DMS79 (cell line): ENCODE results near the gene SERPINA12.
"Not testable (repeated sequence)": the region's sequence is repeated elsewhere in the genome, so short reads cannot be mapped to it uniquely, and the experiment has no call there.

Experiments
- DNase-seq: peaks from one replicate; lab custom pipeline; 2025; lab: John Stamatoyannopoulos, UW

SERPINA12 gene

DNA sequence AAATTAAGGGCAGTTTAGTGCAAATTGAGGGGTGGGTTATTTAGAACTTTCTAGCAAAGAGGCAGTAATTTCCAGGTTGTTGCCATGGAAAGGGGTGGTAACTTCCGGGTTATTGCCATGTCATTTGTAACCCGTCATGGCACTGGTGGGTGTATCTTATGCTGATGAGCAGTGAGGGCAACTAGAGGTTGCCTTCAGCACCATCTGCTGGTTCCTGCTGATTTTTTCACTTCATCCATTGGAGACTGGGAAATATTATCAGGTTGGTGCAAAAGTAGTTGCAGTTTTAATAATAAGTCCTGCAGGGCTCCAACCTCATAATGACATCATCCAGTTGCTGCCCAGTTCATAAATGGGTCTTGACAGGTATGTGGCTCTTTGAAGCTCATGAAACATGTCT, 27.6 kb upstream of the SERPINA12 start:
- no peak for DNase-seq

DNA sequence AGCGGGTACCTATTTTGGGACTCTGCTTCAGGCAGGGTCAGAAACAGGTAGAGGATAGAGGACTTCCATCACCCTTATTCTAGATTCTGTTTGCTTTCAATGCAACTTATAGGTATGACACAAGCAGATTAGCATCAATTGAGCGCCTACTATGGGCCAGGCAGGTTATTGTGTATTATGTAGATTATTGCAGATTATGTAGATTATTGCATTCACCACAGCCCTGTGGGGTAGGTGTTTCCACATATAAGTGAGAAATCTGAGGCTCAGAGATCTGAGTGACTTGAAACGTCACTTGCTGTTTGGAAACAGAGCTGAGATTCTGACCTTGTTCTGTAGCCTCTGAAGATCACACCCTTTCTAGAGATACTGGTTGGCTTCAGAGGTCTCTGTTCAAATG, 26.2 kb upstream of the SERPINA12 start:
- no peak for DNase-seq

DNA sequence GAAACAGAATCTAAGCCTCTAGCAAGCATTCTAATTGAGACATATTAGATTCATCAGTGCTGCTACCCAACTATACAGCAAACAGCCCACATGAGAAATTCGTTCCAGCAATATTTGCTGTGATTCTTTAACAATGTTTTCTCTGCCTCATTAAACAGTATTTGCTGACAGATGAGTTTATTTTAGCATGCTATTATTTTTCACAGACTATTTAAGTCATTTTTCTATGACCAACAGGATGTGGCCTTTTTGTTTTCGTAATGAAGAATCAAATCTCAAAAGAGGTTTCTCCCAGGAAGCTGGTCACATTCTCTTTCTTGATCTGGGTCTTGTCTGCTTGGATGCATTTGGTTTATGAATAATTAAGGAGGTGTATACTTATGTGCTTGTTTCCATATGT, 23.2 kb upstream of the SERPINA12 start:
- DNase-seq, result no peak

DNA sequence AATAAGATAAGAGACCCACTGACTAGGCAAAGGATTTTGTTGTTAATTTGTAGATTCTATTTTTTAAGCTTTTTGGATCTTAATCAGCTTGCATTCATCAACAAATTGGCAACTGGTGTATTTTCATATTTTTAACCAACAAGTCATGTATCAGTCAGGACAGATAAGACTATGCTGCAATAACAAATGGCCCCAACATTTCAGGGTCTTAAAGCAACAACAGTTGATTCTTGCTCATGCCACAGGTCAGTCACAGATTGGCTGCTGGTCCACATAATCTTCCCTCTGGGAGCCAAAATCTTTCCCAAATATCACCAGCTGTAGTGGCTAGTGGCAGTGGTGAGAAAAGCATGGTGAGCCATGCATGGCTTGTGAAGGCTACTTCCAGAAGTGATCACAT, 21.9 kb upstream of the SERPINA12 start:
- no peak for DNase-seq

DNA sequence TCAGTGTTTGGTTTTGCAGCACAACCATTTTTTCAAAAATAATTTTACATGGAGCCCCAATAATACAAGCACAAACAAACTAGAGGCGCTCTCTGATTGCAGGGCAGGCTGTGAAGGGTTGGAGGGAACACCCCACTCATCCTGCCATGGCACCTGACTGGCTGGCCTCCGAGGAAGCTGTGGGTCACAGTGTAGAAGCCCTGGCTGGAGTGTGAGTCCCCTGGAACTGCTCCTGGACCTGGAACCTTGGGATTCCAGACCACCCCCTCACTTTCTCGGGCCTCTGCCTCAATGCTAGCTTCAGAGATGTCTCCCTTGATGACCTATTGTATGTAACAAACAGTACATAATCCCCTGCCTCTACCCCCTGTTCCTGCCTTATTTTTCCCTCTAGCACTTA, 14.8 kb upstream of the SERPINA12 start:
- no peak for DNase-seq

DNA sequence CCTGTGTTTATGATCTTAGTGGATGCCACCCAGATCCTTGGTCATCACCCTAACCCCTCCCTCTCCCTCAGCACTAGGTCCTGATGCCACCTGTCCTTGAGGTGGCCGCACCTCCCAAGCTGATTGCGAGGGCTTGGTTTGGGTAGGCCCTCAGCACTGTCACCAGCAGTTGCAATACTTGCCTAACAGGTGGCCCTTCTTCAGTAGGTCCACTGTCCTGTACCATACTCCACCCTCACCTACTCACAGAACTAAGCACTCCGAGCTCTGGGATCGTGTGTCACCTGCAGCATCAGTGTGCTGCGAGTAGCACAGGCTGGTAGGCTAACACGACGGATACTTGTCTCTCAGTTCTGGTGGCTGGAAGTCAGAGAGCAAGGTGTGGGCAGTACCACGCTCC, 14.0 kb upstream of the SERPINA12 start:
- DNase-seq, result no peak

DNA sequence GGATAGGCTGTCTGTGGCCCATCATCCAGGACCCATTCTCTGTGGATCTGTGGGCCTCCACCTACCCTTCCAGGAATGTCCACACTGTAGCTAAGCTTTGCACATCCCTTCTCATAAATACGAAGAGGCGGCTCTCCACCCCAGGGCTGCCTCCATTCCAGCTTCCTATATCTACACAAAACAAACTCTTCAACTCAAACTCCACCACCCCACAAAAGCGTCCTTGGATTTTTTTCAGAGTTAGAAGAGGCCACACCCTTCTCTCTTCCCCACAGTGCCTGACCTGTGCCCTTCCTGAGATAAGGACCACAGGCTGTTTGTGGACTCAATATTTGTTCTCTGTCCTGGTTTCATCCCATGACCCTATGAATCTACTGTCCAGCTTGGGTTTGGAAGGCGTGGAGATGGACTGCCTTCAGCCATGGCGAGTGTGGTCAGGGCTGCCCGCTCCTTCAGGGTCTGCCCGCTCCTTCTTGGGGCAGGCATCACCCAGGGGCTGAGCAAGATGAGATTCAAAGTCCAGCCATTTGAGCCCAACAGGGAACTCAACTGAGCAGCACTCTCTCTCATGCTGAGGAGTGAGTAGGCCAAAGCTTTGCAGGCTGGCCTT, 13.0 kb upstream of the SERPINA12 start:
- DNase-seq, result no peak

DNA sequence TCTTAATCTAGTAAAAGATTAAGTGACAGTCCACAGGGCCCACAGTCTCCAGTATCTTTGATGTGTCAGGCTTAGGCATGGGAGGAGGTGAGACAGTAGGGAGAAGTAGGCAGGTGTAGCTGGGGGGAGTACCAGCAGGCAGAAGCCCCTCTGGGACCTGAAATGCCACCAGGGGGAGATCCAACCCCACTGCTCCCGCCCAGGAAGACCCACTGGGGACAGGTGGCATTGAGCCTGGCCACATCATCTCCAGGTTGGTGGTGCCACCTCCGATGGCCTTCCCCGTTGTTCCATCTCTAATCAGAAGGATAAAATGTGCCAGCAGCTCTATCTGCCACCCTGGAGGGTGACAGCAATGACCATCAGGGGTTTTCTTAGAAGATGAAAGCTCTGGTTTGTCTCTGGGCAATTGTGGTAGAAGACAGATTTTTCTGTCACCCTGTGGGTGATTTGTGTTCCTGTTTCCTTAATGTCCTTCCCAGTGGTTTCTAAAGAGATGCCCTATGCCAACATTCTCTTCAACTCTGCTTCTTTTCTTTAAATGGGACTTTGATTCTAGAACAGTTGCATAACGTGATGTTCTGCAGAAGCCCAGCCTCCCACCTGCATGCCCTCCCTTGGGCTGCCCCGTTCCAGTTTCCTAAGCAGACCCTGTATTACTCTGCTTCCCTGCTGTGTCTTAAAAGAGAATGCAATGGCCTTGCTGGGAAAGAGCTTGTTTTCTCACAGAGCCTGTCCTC, 12.3 kb upstream of the SERPINA12 start:
- no peak for DNase-seq

DNA sequence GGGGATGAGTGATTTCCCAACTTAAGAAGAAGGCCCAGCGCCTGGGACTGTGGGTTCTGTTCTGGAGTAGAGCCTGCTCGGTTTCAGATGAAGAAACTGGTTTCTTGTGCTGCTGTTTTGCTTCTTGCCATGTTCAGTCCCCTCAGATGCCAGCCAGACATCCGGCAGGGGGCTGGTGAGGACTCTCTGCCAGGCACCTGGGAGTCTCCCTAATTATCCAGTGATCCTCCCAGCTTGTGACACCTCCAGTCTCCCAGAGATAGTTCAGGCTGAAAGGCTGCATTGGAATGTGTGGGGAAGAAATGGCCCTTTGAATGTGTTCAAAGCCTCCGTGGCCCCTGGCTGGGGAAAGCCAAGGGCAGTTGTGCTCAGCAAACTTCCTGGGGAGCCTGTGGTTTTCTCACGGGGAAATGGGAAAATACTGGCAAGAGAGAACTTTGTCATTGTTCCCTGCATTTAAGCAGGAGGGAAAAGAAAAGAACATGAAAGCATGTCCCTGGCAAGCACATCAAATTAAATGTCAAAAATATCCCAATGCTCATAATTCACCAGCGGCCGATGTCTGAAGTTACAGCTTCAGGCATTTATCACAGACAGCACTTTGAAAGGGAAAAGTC, 8.5 kb upstream of the SERPINA12 start:
- DNase-seq, result no peak

DNA sequence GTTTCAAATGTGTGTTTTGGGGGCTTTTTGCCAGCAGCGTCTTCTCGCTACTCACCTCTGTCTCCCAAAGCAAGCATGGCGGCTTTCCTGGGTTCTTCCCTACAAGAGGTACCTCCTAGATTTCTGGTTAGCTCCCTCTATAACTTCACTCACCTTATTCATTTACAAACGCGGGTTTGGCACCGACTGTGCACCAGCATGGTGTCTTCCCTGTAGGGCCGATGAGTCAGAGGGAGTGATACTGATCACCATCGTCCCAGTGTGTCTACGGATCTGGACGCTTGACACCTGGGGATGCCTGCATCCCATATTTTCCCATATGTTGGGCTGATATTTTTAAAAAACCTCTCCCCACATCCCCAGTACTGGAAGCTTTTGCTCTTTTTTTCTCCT, 8.0 kb upstream of the SERPINA12 start:
- no peak for DNase-seq

DNA sequence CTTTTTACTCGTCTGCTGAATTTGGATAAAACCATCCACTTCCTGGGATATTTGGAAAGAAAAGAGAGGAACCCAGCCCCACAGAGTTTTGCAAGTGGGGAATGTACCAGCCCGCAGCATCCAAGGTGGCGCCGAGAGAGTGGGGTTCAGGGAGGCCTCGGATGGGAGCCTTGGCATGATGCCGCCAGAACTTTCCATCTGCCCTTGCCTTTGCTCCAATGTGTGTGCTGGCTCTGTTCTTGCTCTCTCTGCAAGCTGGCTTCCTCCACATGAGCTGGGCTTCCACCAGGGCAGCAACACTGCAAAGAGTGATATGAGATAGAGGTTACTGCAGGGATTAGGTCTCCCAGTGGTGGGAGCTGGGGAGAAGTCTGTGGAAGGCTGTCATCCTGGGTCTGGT, 6.6 kb upstream of the SERPINA12 start:
- no peak for DNase-seq

DNA sequence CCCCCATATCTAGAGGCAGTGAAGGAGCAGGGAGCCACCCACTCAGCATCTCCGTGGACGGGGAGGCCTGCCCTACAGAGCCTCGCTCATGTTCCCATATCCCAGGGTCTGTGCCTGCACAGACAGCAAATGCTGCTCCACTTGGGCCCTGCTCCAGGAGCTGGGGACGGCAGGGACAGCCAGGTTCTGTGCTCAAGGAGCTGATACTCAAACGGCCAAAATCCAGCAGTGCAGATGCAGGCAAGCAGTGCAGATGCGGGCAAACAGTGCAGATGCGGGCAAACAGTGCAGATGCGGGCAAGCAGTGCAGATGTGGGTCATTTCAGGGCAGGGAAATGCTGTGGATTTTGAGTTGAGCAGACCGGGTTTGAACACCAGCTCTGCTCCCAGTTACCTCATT, 6.2 kb upstream of the SERPINA12 start:
- no peak for DNase-seq

DNA sequence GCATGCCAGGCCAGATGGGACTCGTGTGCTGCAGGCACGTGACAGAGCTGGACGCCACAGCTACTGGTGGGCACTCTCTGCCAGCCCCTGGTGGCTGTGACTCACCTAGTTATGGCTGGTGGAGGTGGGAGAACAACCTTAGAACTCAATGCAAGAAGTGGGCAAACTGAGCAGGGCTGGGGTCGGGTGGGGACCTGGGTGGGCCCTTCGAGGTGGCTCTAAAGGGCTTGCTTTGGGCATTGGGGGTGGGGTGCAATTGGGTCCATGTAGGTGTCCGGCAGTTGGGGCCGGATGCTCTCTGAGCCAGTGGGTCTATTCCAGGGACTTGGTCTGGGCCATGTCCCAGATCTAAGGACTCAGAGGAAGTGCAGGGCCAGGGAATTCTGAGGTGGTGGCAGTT, 5.1 kb upstream of the SERPINA12 start:
- DNase-seq, result no peak

DNA sequence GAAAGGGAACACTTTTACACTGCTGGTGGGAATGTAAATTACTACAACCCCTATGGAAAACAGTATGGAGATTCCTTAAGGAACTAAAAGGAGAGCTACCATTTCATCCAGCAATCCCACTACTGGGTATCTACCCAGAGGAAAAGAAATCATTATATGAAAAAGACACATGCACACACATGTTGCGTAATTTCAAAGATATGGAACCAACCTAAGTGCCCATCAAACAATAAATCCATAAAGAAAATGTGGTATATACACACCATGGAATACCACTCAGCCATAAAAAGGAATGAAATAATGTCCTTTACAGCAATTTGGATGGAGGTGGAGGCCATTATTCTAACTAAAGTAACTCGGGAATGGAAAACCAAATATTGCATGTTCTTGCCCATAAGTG, 1.2 kb upstream of the SERPINA12 start:
- not testable (repeated sequence) for DNase-seq

DNA sequence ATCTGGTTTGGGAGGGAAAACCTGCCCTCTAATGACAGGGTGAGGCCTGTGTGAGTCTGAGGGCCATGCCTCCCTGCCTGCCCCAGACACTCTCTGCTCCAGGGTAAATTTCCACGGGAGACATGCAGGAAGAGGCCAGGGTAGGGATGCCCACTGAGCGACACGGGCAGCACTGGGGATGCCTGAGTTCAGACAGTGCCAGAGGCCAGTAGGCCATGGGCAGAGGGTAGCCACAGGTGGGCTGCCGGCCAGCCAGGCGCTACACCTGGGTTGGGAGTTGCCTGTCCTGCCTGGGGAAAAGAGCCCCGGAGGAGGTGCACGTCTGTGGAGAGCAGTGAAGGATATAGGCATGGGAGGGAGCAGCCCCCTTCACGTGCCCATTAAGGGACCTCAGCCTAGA, 3.6 kb downstream of the SERPINA12 start:
- no peak for DNase-seq

DNA sequence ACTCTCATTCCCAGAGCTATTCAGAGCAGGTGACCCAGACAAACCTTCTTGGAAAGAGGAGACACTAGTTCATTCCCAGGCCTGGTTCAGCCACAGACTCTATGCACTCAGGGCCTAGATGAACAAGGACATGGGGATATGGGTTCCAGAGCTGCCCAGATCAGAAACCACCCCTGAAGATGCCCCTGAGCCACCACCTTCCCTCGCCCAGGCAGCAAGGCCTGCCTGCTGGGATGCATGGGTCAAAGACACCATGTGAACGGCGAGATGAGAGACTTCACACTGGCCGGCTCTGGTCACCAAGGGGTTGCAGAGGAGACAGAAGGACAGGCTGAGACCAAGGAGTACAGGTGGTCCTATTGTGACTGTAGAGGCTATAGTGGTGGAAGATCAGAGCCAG, 4.1 kb downstream of the SERPINA12 start:
- DNase-seq, result no peak

DNA sequence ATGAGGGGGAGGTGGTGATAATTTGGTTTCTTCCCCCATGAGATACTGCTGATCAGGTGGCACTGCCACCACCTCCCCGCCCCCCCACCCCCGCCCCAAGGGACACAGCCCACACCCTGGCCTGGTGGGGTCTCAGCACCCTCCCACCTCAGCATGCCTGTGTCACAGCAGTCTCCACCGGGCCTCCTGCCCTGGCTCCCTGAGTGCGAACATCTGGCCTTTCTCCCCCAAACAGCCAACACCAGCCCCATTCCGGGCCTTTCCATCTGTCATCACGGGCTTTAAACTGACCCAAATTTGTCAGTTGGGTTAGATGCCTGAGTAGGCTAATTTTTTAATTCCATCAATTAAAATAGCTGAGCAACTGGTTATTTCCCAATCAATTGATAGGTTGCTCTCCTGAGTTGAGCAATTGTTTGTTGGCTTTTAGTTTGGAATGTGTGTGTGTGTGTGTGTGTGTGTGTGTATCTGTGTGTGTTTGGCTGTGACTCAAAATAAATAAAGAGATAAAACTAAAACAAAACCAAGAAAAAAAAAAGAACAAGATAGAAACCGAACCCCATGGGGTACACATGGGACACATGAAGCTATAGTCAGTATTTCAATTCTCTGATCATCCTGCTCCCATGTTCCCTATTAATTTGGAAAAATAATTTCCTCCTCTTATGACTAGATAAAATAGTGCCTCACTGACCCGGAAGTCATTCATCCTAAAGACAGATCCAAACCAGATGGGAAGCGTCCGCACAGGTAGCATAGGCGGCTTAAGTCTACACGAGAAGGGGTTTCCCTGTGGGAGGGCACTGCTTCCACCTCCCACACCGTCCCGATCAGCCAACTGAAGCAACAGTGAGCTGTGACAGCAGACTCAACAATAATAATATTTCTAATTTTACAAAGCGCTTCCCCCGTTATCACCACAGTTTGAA, 7.4 kb downstream of the SERPINA12 start:
- DNase-seq, result no peak

DNA sequence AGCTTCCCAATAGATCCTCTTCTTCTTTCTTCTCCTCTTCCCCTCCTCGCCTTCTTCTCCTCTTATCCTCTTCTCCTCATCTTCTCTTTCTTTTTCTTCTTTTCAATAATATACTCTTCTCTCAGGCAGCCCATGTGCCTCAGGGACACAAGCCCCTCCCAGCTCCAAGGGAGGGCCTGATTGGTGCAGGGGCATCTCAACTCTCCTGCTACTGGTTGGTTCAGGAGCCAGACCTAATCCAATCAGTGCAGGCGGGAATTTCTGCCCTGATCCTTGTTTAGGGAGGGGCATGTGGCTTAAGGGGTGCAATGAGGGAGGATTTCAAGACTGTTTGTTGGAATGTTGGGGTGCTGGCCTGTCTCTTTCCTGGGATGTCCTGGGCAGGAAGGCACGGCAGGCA, 9.0 kb downstream of the SERPINA12 start:
- no peak for DNase-seq

DNA sequence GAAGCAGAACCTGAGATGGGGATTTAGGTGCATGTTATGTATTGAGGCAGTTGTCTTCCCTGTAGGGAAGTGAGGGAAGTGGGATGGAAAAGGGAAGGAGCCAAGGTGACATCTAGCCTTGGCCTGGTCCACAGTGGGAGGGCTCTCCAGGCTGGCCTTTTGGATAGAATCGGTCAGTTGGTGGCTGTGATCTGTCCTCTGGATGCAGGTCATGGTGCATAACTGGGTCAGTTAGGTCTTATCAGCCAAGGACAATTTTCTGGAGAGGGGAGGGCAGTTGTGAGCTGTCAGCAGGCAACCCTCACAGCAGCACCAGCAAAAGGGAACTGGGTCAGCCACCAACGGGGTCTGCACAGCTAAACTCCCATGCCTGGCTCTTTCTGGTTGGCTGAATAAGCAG, 9.6 kb downstream of the SERPINA12 start:
- DNase-seq, result no peak

DNA sequence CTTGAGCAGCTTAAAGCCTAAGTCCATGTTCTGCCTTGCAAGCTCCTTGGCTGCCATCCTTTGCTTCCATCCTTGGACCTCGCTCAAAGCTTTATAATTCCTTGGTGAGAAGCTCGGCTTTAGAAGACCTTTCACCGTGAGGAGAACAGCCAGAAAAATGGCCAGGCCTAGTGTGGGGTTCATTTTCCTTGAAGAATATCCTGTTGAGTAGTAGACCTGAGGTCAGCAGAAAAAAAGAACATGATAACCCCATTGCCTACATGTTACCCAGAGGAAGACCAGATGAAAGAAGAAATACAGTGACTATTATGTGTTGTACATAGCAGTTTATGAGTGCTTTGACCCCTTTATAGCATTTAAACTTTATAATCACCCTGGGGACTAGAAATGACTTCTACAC, 11.1 kb downstream of the SERPINA12 start:
- no peak for DNase-seq

DNA sequence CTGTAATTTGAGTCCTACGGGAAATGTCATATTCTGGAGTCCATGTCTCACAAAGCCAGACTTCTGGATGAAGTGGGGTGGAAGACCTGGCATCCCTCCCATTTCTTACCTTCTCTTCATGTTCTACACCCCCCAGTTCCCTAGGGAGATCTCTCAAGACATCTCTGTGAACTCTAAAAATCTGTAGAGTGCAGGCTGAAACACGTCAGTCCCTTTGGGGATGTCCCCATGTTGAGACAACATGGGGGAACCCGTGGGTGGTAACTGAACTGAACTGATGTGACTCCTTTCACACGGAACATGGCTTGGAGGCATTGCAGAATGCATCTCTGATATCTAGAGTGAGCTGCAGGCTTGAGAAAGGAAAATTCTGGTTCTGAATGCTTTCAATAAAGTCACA, 15.2 kb downstream of the SERPINA12 start:
- no peak for DNase-seq

DNA sequence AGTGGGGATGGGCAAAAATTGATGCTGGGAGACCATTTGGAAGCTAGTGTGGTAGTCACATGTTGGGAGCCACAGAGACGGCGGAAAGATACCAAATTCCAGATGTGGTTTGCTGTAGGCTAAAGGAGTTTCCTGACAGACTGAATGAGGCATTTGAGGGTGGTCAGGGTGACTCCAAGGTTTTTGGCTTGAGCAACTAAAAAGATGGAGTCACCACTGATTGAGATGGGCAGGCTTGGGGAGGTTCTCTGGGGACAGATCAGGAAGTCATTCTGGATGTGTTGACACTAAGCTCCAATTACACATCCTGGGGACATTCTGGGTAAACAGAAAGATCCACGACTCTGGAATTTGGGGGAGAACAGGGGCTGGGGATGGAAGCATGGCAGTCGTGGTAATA, 17.8 kb downstream of the SERPINA12 start:
- no peak for DNase-seq

DNA sequence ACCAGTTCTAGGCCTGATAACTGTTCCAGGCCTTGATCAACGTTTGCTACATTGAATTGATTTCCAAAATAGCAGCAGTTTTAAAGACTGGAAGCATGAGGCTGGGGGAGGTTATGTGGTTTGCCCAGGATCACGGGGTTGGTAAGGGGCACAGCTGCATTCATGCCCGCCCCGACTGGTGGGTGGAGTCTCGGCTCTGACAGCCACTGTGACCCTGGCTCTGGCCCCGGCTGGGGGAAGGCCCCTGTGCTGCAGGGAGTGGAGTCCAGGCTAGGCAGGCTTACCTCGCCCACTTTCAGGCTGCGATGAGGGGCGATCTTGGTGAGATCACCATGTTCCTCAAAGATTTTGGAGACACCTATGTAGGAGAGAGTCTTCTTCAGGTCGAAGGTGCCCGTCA, 19.9 kb downstream of the SERPINA12 start:
- DNase-seq, result no peak
